HCT116 (cell line): ENCODE data around the gene OGG1. TPM values are rescaled to one million over a fixed set of nuclear protein-coding genes. Genes with fewer than 3 reads are reported as not detected.

Experiments
- ATAC-seq: fragments of 200-7000 bp; cut with Tn5 transposase; 2 replicates; pipeline ENCODE4 v1.9.1; 2020; ENCODE audit warnings: mild to moderate bottlenecking, moderate library complexity
- BruUV-seq: library from RNA; stranded (reverse); fragments of 400-500 nt; replicated peaks from 2 replicates; lab custom pipeline; 2021; lab: Mats Ljungman, UMichigan
- CTCF ChIA-PET: fragments of 300-600 bp; sonication (Branson Sonifier 250); formaldehyde crosslinking; loops from one replicate; lab custom pipeline; 2021; ENCODE audit warnings: antibody characterized with exemption; lab: Charles Lee
- POLR2A ChIA-PET: fragments of 300-600, 350-600 bp; sonication (Branson Sonifier 250); formaldehyde crosslinking; loops from one replicate; lab custom pipeline; 2021; ENCODE audit warnings: antibody characterized with exemption; lab: Charles Lee
- RAD21 ChIA-PET, 2 experiments: fragments of 300-600 bp; sonication (Branson Sonifier 250); formaldehyde crosslinking; loops; one replicate each; lab custom pipeline; 2023; ENCODE audit warnings: low total read pairs in 2 of 2; ENCODE audit not compliant: uncharacterized antibody in 2 of 2, unreplicated experiment in 2 of 2, low non-redundant PET in 1 of 2; lab: Charles Lee
- DNase-seq: peaks from one replicate; pipeline ENCODE4 v3.0.0-alpha.2; 2010; ENCODE audit warnings: low read depth, low spot score
- H2AFZ ChIP-seq: fragments of 200-600 bp; shearing (Covaris generic), sonication (generic); 2 replicates; pipeline ENCODE4 v1.6.1; 2017; ENCODE audit warnings: low read depth, mixed run types, mixed read lengths, antibody characterized with exemption, low read length; ENCODE audit not compliant: poor library complexity, severe bottlenecking
- H3K27ac ChIP-seq: 2 replicates; pipeline ENCODE4 v1.5.1; 2012; ENCODE audit warnings: low read depth, low read length
- H3K27me3 ChIP-seq: fragments of 200-600 bp; sonication (generic); 2 replicates; pipeline ENCODE4 v1.6.1; 2016; ENCODE audit warnings: mixed run types, low read length, mixed read lengths; ENCODE audit not compliant: insufficient read depth
- H3K36me3 ChIP-seq, 2 experiments: fragments of 200-500 bp in 1 of 2; fragments of 200-600 bp in 1 of 2; sonication (Bioruptor generic) in 1 of 2; sonication (generic) in 1 of 2; 2 replicates each; pipeline versions ENCODE4 v1.5.1 to v1.6.1; 2014 to 2016; ENCODE audit warnings: low read length in 2 of 2, inconsistent platforms in 1 of 2, mixed read lengths in 1 of 2, mixed run types in 1 of 2; ENCODE audit not compliant: insufficient read depth in 2 of 2, control insufficient read depth in 1 of 2
- H3K4me1 ChIP-seq, 2 experiments: fragments of 200-600 bp in 1 of 2; sonication (generic) in 1 of 2; 2 replicates each; pipeline versions ENCODE4 v1.5.1 to v1.6.1; 2012 to 2017; ENCODE audit warnings: low read length in 2 of 2, inconsistent platforms in 1 of 2, mild to moderate bottlenecking in 1 of 2, mixed read lengths in 1 of 2, mixed run types in 1 of 2, moderate library complexity in 1 of 2; ENCODE audit not compliant: insufficient read depth in 2 of 2, control insufficient read depth in 1 of 2
- H3K4me2 ChIP-seq: fragments of 200-600 bp; sonication (generic); 2 replicates; pipeline ENCODE4 v1.6.1; 2017; ENCODE audit warnings: mixed run types, low read length, mixed read lengths
- H3K4me3 ChIP-seq, 2 experiments: fragments of 200-600 bp in 1 of 2; sonication (generic) in 1 of 2; replicated peaks in 1 of 2; 2 replicates each; pipeline ENCODE4 v1.5.1; 2011 to 2016; ENCODE audit warnings: low read length in 2 of 2, control low read depth in 1 of 2, low read depth in 1 of 2, mild to moderate bottlenecking in 1 of 2, mixed read lengths in 1 of 2, mixed run types in 1 of 2
- H3K79me2 ChIP-seq: fragments of 200-600 bp; sonication (generic); 2 replicates; pipeline ENCODE4 v1.6.1; 2017; ENCODE audit warnings: mild to moderate bottlenecking, mixed run types, low read length, moderate library complexity, mixed read lengths; ENCODE audit not compliant: insufficient read depth
- H3K9ac ChIP-seq: fragments of 200-600 bp; sonication (generic); 2 replicates; pipeline ENCODE4 v1.6.1; 2016; ENCODE audit warnings: low read length, mixed read lengths
- H3K9me2 ChIP-seq: fragments of 200-600 bp; sonication (generic), shearing (Covaris generic); 2 replicates; pipeline ENCODE4 v1.6.1; 2017; ENCODE audit warnings: mixed run types, mild to moderate bottlenecking, moderate library complexity; ENCODE audit not compliant: insufficient read depth
- H3K9me3 ChIP-seq, 2 experiments: fragments of 200-500 bp in 1 of 2; fragments of 200-600 bp in 1 of 2; sonication (Bioruptor generic) in 1 of 2; sonication (generic) in 1 of 2; 2 replicates each; pipeline ENCODE4 v1.6.1; 2014 to 2017; ENCODE audit warnings: low read length in 2 of 2, mixed read lengths in 2 of 2, inconsistent platforms in 1 of 2, low read depth in 1 of 2, mild to moderate bottlenecking in 1 of 2, mixed run types in 1 of 2, moderate library complexity in 1 of 2; ENCODE audit not compliant: control insufficient read depth in 1 of 2, insufficient read depth in 1 of 2
- H4K20me1 ChIP-seq: fragments of 200-600 bp; sonication (generic), shearing (Covaris generic); 2 replicates; pipeline ENCODE4 v1.6.1; 2017; ENCODE audit warnings: mixed run types, mild to moderate bottlenecking, moderate library complexity; ENCODE audit not compliant: insufficient read depth
- EGR1 ChIP-seq: IDR thresholded peaks from 2 replicates; pipeline ENCODE4 v1.6.1; 2012; ENCODE audit warnings: low read depth
- ELF1 ChIP-seq: IDR thresholded peaks from 2 replicates; pipeline ENCODE4 v1.6.1; 2012; ENCODE audit warnings: low read depth, borderline replicate concordance
- EZH2 ChIP-seq: fragments of 200-600 bp; sonication (generic); IDR thresholded peaks from 2 replicates; pipeline ENCODE4 v1.6.1; 2017; ENCODE audit warnings: antibody characterized with exemption, mixed run types
- FOSL1 ChIP-seq: IDR thresholded peaks from 2 replicates; pipeline ENCODE4 v1.6.1; 2012; ENCODE audit warnings: low read depth
- JUND ChIP-seq: IDR thresholded peaks from 2 replicates; pipeline ENCODE4 v1.6.1; 2012
- POLR2A ChIP-seq: IDR thresholded peaks from 2 replicates; pipeline ENCODE4 v1.7.0; 2011; ENCODE audit warnings: borderline replicate concordance; ENCODE audit not compliant: insufficient read depth, insufficient read length; ENCODE audit errors: extremely low read depth
- RAD21 ChIP-seq: IDR thresholded peaks from 2 replicates; pipeline ENCODE4 v1.6.1; 2012; ENCODE audit warnings: low read depth, mild to moderate bottlenecking
- REST ChIP-seq: IDR thresholded peaks from 2 replicates; pipeline ENCODE4 v1.6.1; 2012; ENCODE audit warnings: low read depth
- SIN3A ChIP-seq: IDR thresholded peaks from 2 replicates; pipeline ENCODE4 v1.6.1; 2012; ENCODE audit warnings: low read depth
- SP1 ChIP-seq: IDR thresholded peaks from 2 replicates; pipeline ENCODE4 v1.6.1; 2012; ENCODE audit warnings: low read depth
- YY1 ChIP-seq: IDR thresholded peaks from 2 replicates; pipeline ENCODE4 v1.6.1; 2011; ENCODE audit warnings: low read length, low read depth, moderate library complexity, mild to moderate bottlenecking; ENCODE audit not compliant: insufficient replicate concordance; ENCODE audit errors: extremely low read depth
- ZFX ChIP-seq: fragments of 450-650 bp; IDR thresholded peaks from 2 replicates; pipeline ENCODE4 v1.6.1; 2017
- ZNF274 ChIP-seq: fragments of 200-500 bp; sonication (Bioruptor generic); IDR thresholded peaks from 2 replicates; pipeline ENCODE4 v1.6.1; 2014; ENCODE audit warnings: mild to moderate bottlenecking, low read depth, low read length, inconsistent platforms
- intact Hi-C: fragments of 100-400 bp; cut with micrococcal nuclease; formaldehyde crosslinking; loops from 2 replicates; pipeline ENCODE4 v1.10.0; 2022
- total RNA-seq: library from RNA; stranded (reverse); gene quantifications from one replicate; pipeline ENCODE4 v1.2.1, GENCODE V29; 2021; ENCODE audit not compliant: unreplicated experiment
- TF ChIP-seq, protein P1 (sequence below), 3 experiments: fragments of 200-600 bp in 1 of 3; sonication (generic) in 1 of 3; IDR thresholded peaks in 2 of 3; conservative IDR thresholded peaks in 1 of 3; 2 replicates each; pipeline ENCODE4 v1.5.1; 2012 to 2017; ENCODE audit warnings: low read depth in 2 of 3, low read length in 2 of 3, antibody characterized with exemption in 1 of 3, borderline replicate concordance in 1 of 3, control low read depth in 1 of 3, mild to moderate bottlenecking in 1 of 3, mixed read lengths in 1 of 3, mixed run types in 1 of 3, moderate library complexity in 1 of 3; ENCODE audit not compliant: insufficient read depth in 1 of 3
- TF ChIP-seq, protein P2 (sequence below): IDR thresholded peaks from 2 replicates; pipeline ENCODE4 v1.6.1; 2012
- TF ChIP-seq, protein P3 (sequence below): IDR thresholded peaks from 2 replicates; pipeline ENCODE4 v1.6.1; 2011; ENCODE audit warnings: mild to moderate bottlenecking, low read length, moderate library complexity; ENCODE audit not compliant: insufficient replicate concordance; ENCODE audit errors: extremely low read depth

Gene OGG1
- total RNA-seq, 1 experiment from 2014 or later: 16.3 TPM

- Histone ChIP-seq H2AFZ (no peak overlapping the region), H3K27me3 (no peaks in the 10 kb centered on the region), H3K4me2 (no peak overlapping the region), H3K79me2 (no peaks in the 10 kb centered on the region), H3K4me1 (peaks cover under 1 to 1% of the 10 kb centered on the region in 2 experiments; a peak in 3 of 4 replicates), H4K20me1 (no peaks in the 10 kb centered on the region), H3K9me2 (no peaks in the 10 kb centered on the region), H3K9ac (no peak overlapping the region), H3K4me3 (no peak overlapping the region), H3K36me3 (no peaks in the 10 kb centered on the region), H3K9me3 (no peaks in the 10 kb centered on the region), H3K27ac (no peak overlapping the region)
- DNase-seq: no peak
- ChIA-PET POLR2A (interaction anchor here (0.6 to 0.7 kb wide), 3 partner anchors 9 to 72 kb away, joined by 3 read pairs; no protein-coding TSS in a partner anchor), CTCF (interaction anchor here (1.3 kb wide), 1 partner anchor 9 kb away, joined by 5 read pairs; the partner anchor contains the start of gene BRPF1), RAD21 (no interaction called here)
- TF ChIP-seq EGR1: no peak
- TF ChIP-seq, protein P1, sequence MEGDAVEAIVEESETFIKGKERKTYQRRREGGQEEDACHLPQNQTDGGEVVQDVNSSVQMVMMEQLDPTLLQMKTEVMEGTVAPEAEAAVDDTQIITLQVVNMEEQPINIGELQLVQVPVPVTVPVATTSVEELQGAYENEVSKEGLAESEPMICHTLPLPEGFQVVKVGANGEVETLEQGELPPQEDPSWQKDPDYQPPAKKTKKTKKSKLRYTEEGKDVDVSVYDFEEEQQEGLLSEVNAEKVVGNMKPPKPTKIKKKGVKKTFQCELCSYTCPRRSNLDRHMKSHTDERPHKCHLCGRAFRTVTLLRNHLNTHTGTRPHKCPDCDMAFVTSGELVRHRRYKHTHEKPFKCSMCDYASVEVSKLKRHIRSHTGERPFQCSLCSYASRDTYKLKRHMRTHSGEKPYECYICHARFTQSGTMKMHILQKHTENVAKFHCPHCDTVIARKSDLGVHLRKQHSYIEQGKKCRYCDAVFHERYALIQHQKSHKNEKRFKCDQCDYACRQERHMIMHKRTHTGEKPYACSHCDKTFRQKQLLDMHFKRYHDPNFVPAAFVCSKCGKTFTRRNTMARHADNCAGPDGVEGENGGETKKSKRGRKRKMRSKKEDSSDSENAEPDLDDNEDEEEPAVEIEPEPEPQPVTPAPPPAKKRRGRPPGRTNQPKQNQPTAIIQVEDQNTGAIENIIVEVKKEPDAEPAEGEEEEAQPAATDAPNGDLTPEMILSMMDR (IDR thresholded peaks at IDR 0.05 in 2 of 3, conservative IDR thresholded peaks at IDR 0.05 in 1 of 3; ENCODE audit: borderline replicate concordance in 1 of 3, insufficient read depth in 1 of 3, low read depth in 2 of 3, low read length in 2 of 3): no peak
- TF ChIP-seq ELF1: no peak
- TF ChIP-seq ZNF274: no peak
- TF ChIP-seq, protein P2, sequence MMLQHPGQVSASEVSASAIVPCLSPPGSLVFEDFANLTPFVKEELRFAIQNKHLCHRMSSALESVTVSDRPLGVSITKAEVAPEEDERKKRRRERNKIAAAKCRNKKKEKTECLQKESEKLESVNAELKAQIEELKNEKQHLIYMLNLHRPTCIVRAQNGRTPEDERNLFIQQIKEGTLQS: no peak
- TF ChIP-seq, protein P3, sequence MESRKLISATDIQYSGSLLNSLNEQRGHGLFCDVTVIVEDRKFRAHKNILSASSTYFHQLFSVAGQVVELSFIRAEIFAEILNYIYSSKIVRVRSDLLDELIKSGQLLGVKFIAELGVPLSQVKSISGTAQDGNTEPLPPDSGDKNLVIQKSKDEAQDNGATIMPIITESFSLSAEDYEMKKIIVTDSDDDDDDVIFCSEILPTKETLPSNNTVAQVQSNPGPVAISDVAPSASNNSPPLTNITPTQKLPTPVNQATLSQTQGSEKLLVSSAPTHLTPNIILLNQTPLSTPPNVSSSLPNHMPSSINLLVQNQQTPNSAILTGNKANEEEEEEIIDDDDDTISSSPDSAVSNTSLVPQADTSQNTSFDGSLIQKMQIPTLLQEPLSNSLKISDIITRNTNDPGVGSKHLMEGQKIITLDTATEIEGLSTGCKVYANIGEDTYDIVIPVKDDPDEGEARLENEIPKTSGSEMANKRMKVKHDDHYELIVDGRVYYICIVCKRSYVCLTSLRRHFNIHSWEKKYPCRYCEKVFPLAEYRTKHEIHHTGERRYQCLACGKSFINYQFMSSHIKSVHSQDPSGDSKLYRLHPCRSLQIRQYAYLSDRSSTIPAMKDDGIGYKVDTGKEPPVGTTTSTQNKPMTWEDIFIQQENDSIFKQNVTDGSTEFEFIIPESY: no peak
- no peak for TF ChIP-seq REST
- no peak for TF ChIP-seq EZH2
- no peak for TF ChIP-seq SP1
- no peak for TF ChIP-seq SIN3A
- no peak for TF ChIP-seq ZFX
- no peak for TF ChIP-seq YY1
- no peak for TF ChIP-seq FOSL1
- TF ChIP-seq RAD21: no peak
- TF ChIP-seq JUND: no peak
- TF ChIP-seq POLR2A: no peak
- intact Hi-C loops: no loop called here
- no peak for ATAC-seq
- no TSS peak for BruUV-seq
Observed at GRCh38 chr3:9721015-9721699, 28.6 kb upstream of the OGG1 start.
